Measurements from ENCODE around the gene SUGP2.
"Not testable (repeated sequence)": the region's sequence is repeated elsewhere in the genome, so short reads cannot be mapped to it uniquely, and the experiment has no call there.

Gene SUGP2

GRCh38 chr19:18955042-18955441, 78.3 kb downstream of the SUGP2 start:
- no peak for DNase-seq (ENCODE audit: low spot score)
- in situ Hi-C loops (cut with MboI; ENCODE audit: low sequenced_read_pairs, unreplicated experiment), result no loop called here
- no peak for TF ChIP-seq CTCF (IDR thresholded peaks at IDR 0.05; ENCODE audit: borderline replicate concordance, control extremely low read depth, extremely low read depth, insufficient read depth, missing control alignments)

GRCh38 chr19:18954094-18954493, 79.2 kb downstream of the SUGP2 start:
- no peak for DNase-seq (ENCODE audit: low spot score)
- no peak for TF ChIP-seq CTCF (IDR thresholded peaks at IDR 0.05; ENCODE audit: borderline replicate concordance, control extremely low read depth, extremely low read depth, insufficient read depth, missing control alignments)
- in situ Hi-C loops (cut with MboI; ENCODE audit: low sequenced_read_pairs, unreplicated experiment), result no loop called here

- in situ Hi-C loops (cut with MboI; ENCODE audit: low sequenced_read_pairs, unreplicated experiment), result not testable (repeated sequence)
Observed at GRCh38 chr19:18952364-18953003, 80.8 kb downstream of the SUGP2 start.

GRCh38 chr19:18951721-18952281, 81.5 kb downstream of the SUGP2 start:
- TF ChIP-seq CTCF (IDR thresholded peaks at IDR 0.05; ENCODE audit: borderline replicate concordance, control extremely low read depth, extremely low read depth, insufficient read depth, missing control alignments), result no peak
- in situ Hi-C loops (cut with MboI; ENCODE audit: low sequenced_read_pairs, unreplicated experiment), result no loop called here
- DNase-seq (ENCODE audit: low spot score), result peak; percentile 7

More at GRCh38 chr19:18952364-18953003, 80.8 kb downstream of the SUGP2 start:
- DNase-seq (ENCODE audit: low spot score), result not testable (repeated sequence)

GRCh38 chr19:18949858-18950257, 83.5 kb downstream of the SUGP2 start:
- in situ Hi-C loops (cut with MboI; ENCODE audit: low sequenced_read_pairs, unreplicated experiment), result no loop called here
- DNase-seq (ENCODE audit: low spot score), result no peak
- TF ChIP-seq CTCF (IDR thresholded peaks at IDR 0.05; ENCODE audit: borderline replicate concordance, control extremely low read depth, extremely low read depth, insufficient read depth, missing control alignments), result no peak

- no peak for TF ChIP-seq CTCF (IDR thresholded peaks at IDR 0.05; ENCODE audit: borderline replicate concordance, control extremely low read depth, extremely low read depth, insufficient read depth, missing control alignments)
- no peak for DNase-seq (ENCODE audit: low spot score)
- in situ Hi-C loops (cut with MboI; ENCODE audit: low sequenced_read_pairs, unreplicated experiment), result no loop called here
Observed at GRCh38 chr19:18948976-18949356, 84.4 kb downstream of the SUGP2 start.

- in situ Hi-C loops (cut with MboI; ENCODE audit: low sequenced_read_pairs, unreplicated experiment), result no loop called here
- no peak for DNase-seq (ENCODE audit: low spot score)
- no peak for TF ChIP-seq CTCF (IDR thresholded peaks at IDR 0.05; ENCODE audit: borderline replicate concordance, control extremely low read depth, extremely low read depth, insufficient read depth, missing control alignments)
Observed at GRCh38 chr19:18948075-18948975, 85.0 kb downstream of the SUGP2 start.

Data from GM13976 (cell line).